A172 (cell line): ENCODE data around the gene USP47. TPM values are rescaled to one million over a fixed set of nuclear protein-coding genes. Genes with fewer than 3 reads are reported as not detected.
A peak's percentile ranks its signal among the peaks of the same experiment; 100 is the strongest.

Experiments used
- DNase-seq: peaks from one replicate; pipeline ENCODE4 v3.0.0-alpha.2; 2015; ENCODE audit warnings: low spot score
- total RNA-seq: library from RNA; depleted of rRNA; stranded (reverse); fragments of >200 nt; shearing (Covaris generic); gene quantifications from 2 replicates; pipeline ENCODE4 v1.2.3, GENCODE V29; 2014

Gene USP47
- total RNA-seq, 1 experiment from 2014 or later = 80.7 TPM

GRCh38 chr11:11864803-11865202 is 23.0 kb downstream of the USP47 start:
- DNase-seq = no peak

GRCh38 chr11:11865449-11865848 is 23.7 kb downstream of the USP47 start:
- no peak for DNase-seq

- no peak for DNase-seq
Measured at GRCh38 chr11:11866203-11866602, 24.4 kb downstream of the USP47 start.

GRCh38 chr11:11867720-11868119 is 25.9 kb downstream of the USP47 start:
- no peak for DNase-seq

- DNase-seq = no peak
Measured at GRCh38 chr11:11871991-11872401, 30.2 kb downstream of the USP47 start.

GRCh38 chr11:11876458-11876857 is 34.7 kb downstream of the USP47 start:
- DNase-seq = peak; percentile 17

- DNase-seq = no peak
Measured at GRCh38 chr11:11880179-11880578, 38.4 kb downstream of the USP47 start.

- no peak for DNase-seq
Measured at GRCh38 chr11:11882539-11882938, 40.8 kb downstream of the USP47 start.

GRCh38 chr11:11884351-11884750 is 42.6 kb downstream of the USP47 start:
- no peak for DNase-seq

- DNase-seq = no peak
Measured at GRCh38 chr11:11884774-11885481, 43.2 kb downstream of the USP47 start.

- DNase-seq = no peak
Measured at GRCh38 chr11:11894486-11894885, 52.7 kb downstream of the USP47 start.

GRCh38 chr11:11895672-11896071 is 53.9 kb downstream of the USP47 start:
- no peak for DNase-seq

- DNase-seq = no peak
Measured at GRCh38 chr11:11898648-11899047, 56.9 kb downstream of the USP47 start.

GRCh38 chr11:11899401-11899800 is 57.6 kb downstream of the USP47 start:
- DNase-seq = no peak

- DNase-seq = no peak
Measured at GRCh38 chr11:11901929-11902328, 60.2 kb downstream of the USP47 start.

GRCh38 chr11:11909727-11910126 is 68.0 kb downstream of the USP47 start:
- DNase-seq = peak; percentile 27

GRCh38 chr11:11910541-11910940 is 68.8 kb downstream of the USP47 start:
- DNase-seq = no peak

- no peak for DNase-seq
Measured at GRCh38 chr11:11913395-11913794, 71.6 kb downstream of the USP47 start.

- no peak for DNase-seq
Measured at GRCh38 chr11:11915625-11916024, 73.9 kb downstream of the USP47 start.

- DNase-seq = peak; percentile 14
Measured at GRCh38 chr11:11916981-11917399, 75.2 kb downstream of the USP47 start.

- DNase-seq = no peak
Measured at GRCh38 chr11:11923828-11924227, 82.1 kb downstream of the USP47 start.

GRCh38 chr11:11929920-11930319 is 88.1 kb downstream of the USP47 start:
- DNase-seq = no peak

GRCh38 chr11:11931461-11932055 is 89.8 kb downstream of the USP47 start:
- peak; percentile 83 for DNase-seq

GRCh38 chr11:11935536-11935935 is 93.8 kb downstream of the USP47 start:
- no peak for DNase-seq
